A673 (cell line): Measurements from ENCODE around the gene HERC4.

Experiments
- CTCF ChIP-seq: fragments of 300-800, 200-600 bp; sonication (generic); conservative IDR thresholded peaks from 2 replicates; pipeline ENCODE4 v1.5.1; 2017; ENCODE audit warnings: low read depth, mild to moderate bottlenecking, antibody characterized with exemption, low read length, moderate library complexity, mixed read lengths
- EZH2 ChIP-seq: fragments of 200-600 bp; sonication (generic); IDR thresholded peaks from 2 replicates; pipeline ENCODE4 v1.6.1; 2017; ENCODE audit warnings: borderline replicate concordance, low read depth, mild to moderate bottlenecking, mixed read lengths, antibody characterized with exemption, low read length; ENCODE audit not compliant: poor library complexity, severe bottlenecking

GRCh38 chr10:68121020-68121743 lies 46.1 kb upstream of the HERC4 start:
- TF ChIP-seq EZH2: no peak
- TF ChIP-seq CTCF: no peak
